Progenitor cell of endocrine pancreas (in vitro differentiated cells): ENCODE results near the gene DUSP22. TPM values are rescaled to one million over a fixed set of nuclear protein-coding genes. Genes with fewer than 3 reads are reported as not detected.
A peak's percentile ranks its signal among the peaks of the same experiment; 100 is the strongest.

Source experiments
- DNase-seq: peaks from one replicate; pipeline ENCODE4 v3.0.0; 2021; ENCODE audit warnings: low spot score; ENCODE audit not compliant: unreplicated experiment
- H3K27ac Mint-ChIP-seq: 2 replicates; pipeline ENCODE4 v1.8.0; 2021; ENCODE audit warnings: mild to moderate bottlenecking, moderate library complexity, mixed read lengths
- H3K27me3 Mint-ChIP-seq: 2 replicates; pipeline ENCODE4 v1.8.0; 2021; ENCODE audit warnings: mixed read lengths
- H3K36me3 Mint-ChIP-seq: 2 replicates; pipeline ENCODE4 v1.8.0; 2022; ENCODE audit warnings: mixed read lengths; ENCODE audit not compliant: insufficient read depth
- H3K4me1 Mint-ChIP-seq: 2 replicates; pipeline ENCODE4 v1.8.0; 2021; ENCODE audit warnings: low read depth, mixed read lengths
- H3K4me3 Mint-ChIP-seq: 2 replicates; pipeline ENCODE4 v1.8.0; 2021; ENCODE audit warnings: low read depth, mild to moderate bottlenecking, moderate library complexity, mixed read lengths
- H3K9me3 Mint-ChIP-seq: 2 replicates; pipeline ENCODE4 v1.8.0; 2021; ENCODE audit warnings: low read depth, mixed read lengths
- CTCF ChIP-seq: fragments of 200-600 bp; sonication (generic); IDR thresholded peaks from one replicate; pipeline ENCODE4 v1.5.0; 2021; ENCODE audit warnings: antibody characterized with exemption, mild to moderate bottlenecking; ENCODE audit not compliant: unreplicated experiment
- total RNA-seq: library from RNA; stranded (reverse); gene quantifications from 2 replicates; pipeline ENCODE4 v1.2.1, GENCODE V29; 2021

DUSP22 gene
- total RNA-seq, 1 donor from 2014 or later = 40.4 TPM

DNA sequence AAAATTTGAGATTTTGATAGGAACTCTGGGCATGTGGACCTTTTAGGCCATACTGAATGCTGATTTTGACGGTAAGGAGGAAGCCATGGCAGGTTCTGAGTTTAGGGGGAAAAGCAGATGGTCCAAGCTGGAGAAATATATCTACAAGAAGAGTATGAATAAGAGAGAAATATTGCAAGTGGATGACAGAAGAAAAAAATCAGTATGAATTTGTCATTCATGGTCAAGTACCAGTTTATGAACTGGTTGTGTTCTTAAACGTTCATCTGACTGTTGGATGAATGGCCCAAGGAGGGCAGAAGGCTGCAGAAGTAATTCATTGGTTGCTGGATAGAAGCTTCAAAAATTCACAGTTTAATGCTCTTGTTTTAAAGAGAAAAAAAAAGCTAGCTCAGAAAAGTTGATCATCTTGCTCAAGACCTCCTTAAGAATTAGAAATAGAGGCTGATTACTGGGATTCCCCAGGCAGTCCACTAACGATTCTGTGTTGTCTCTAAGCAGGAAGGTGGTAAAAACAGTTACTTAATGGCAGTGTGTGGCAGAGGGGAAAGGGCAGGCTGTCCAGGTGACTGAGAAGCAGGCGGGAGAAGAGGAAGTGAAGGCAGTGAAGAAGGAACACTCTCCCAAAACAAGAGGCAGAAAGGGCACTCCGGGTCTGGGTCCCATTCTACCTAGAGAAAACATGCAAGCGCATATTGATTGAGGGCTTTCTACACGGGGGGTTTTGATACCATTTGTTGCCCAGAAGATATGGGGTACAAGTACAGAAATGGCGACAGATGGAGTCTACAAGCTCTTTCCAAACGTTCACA lies 2.0 kb upstream of the DUSP22 start:
- peak overlapping the region; percentile 51 for H3K4me3 Mint-ChIP-seq
- no peak for TF ChIP-seq CTCF
- no peak overlapping the region for H3K27ac Mint-ChIP-seq
- H3K9me3 Mint-ChIP-seq = peaks cover 16% of the 10 kb centered on the region
- peaks cover 12% of the 10 kb centered on the region for H3K27me3 Mint-ChIP-seq
- no peak for DNase-seq
- no peaks in the 10 kb centered on the region for H3K36me3 Mint-ChIP-seq
- H3K4me1 Mint-ChIP-seq = peaks cover 17% of the 10 kb centered on the region

GRCh38 chr6:291204-291696 lies 1.0 kb upstream of the DUSP22 start:
- peaks cover 12% of the 10 kb centered on the region for H3K27me3 Mint-ChIP-seq
- no peak for DNase-seq
- no peaks in the 10 kb centered on the region for H3K36me3 Mint-ChIP-seq

DNA sequence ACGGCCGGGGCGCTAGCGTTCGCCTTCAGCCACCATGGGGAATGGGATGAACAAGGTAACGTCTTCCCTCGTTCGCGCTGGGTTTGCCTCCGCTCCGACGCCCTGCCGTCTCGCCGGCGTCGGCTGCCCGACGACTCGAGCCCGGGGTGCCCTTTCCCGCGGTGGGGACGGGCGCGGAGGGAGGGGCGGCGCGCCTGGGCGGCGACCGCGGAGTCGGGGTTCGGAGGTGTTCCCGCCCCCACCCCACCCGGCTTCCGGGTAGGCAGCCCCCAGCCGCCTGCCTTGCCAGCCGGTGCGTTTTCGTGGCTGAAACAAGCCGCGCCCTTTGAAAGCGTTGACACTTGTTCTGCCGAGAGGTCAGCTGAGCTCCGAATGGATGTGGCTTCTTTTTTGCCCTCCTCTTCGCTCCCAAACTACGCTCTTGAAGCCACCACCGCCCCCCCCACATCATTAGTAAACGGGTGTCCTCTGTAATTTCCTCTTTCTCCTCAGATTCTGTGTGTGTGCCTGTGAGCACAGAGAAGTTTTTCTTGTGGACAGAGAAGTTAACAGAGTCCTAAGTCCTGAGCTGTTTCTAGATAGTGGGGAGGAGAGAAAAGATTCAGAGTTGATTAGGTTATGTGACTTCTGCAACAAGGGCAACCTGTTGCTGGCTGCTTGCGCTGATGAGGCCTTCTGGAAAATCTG lies 362 bp downstream of the DUSP22 start:
- H3K4me1 Mint-ChIP-seq = peaks cover 20% of the 10 kb centered on the region
- peak overlapping the region; percentile 94 for H3K4me3 Mint-ChIP-seq
- peak; percentile 45 for DNase-seq
- H3K27me3 Mint-ChIP-seq = peaks cover 7% of the 10 kb centered on the region
- peaks cover 19% of the 10 kb centered on the region for H3K9me3 Mint-ChIP-seq
- no peaks in the 10 kb centered on the region for H3K36me3 Mint-ChIP-seq
- TF ChIP-seq CTCF = no peak
- peak overlapping the region; percentile 97 for H3K27ac Mint-ChIP-seq

More at GRCh38 chr6:291204-291696, 1.0 kb upstream of the DUSP22 start:
- Mint-ChIP-seq H3K9me3 (peaks cover 16% of the 10 kb centered on the region), H3K4me3 (peak overlapping the region; percentile 78), H3K27ac (peak overlapping the region; percentile 94), H3K4me1 (peaks cover 18% of the 10 kb centered on the region)
- no peak for TF ChIP-seq CTCF

GRCh38 chr6:293193-294174 lies 1.2 kb downstream of the DUSP22 start:
- H3K4me3 Mint-ChIP-seq = peak overlapping the region; percentile 94
- H3K4me1 Mint-ChIP-seq = peaks cover 20% of the 10 kb centered on the region
- peaks cover 3% of the 10 kb centered on the region for H3K27me3 Mint-ChIP-seq
- H3K36me3 Mint-ChIP-seq = no peaks in the 10 kb centered on the region
- no peak for TF ChIP-seq CTCF
- no peak for DNase-seq
- peak overlapping the region; percentile 97 for H3K27ac Mint-ChIP-seq
- peaks cover 15% of the 10 kb centered on the region for H3K9me3 Mint-ChIP-seq
